ENCODE data around the gene PIP5K1B.

The PIP5K1B gene

DNA sequence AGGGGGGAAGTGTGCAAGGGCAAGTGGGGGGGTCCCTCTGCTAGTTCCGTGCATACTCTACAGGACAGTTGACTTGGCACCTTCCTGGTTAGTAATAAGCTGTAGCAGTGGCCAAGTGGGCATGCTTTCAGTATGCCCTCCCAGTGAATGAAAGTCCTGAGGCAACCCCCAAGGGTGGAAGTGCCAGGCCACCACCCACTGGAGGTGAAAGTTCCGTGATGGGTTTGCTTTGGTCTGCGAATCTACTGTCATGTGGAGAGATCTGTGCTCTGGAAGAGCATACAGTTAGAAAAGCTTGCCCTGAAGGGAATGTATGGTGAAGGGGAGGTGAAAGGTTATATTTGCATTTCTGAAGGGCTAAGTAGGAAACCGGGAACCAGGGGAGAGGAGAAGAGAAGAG, 340.8 kb downstream of the PIP5K1B start:
- WGBS, 2 donors (ENCODE audit: extremely low coverage in 2 of 2, insufficient read length in 2 of 2, insufficient replicate concordance in 1 of 2) = no CpG with 5 or more reads among the region's 4 CpGs
- Histone ChIP-seq H3K4me3 (ENCODE audit: low read length in 2 of 2) (no peak overlapping the region), H3K9me3 (replicated peaks in 1 of 2; ENCODE audit: control insufficient read depth in 2 of 2, insufficient read depth in 1 of 2, low read depth in 1 of 2, low read length in 2 of 2) (peaks cover 0 to under 1% of the 10 kb centered on the region in 2 donors), H2BK15ac (ENCODE audit: low read length) (no peak overlapping the region), H3K4me2 (ENCODE audit: insufficient read depth, low read length, poor library complexity, severe bottlenecking) (no peak overlapping the region), H4K91ac (ENCODE audit: low read depth, low read length, poor library complexity) (no peak overlapping the region), H3K18ac (ENCODE audit: low read length) (no peak overlapping the region), H2BK5ac (ENCODE audit: low read length) (no peak overlapping the region), H4K8ac (ENCODE audit: low read depth, low read length) (no peak overlapping the region), H2BK120ac (ENCODE audit: low read depth, low read length) (no peak overlapping the region), H3K27ac (replicated peaks; ENCODE audit: low read length) (no peak overlapping the region), H3K4me1 (ENCODE audit: control insufficient read depth in 2 of 2, insufficient read depth in 1 of 2, low read depth in 1 of 2, low read length in 2 of 2) (peaks cover 8 to 16% of the 10 kb centered on the region in 2 donors), H3K36me3 (replicated peaks in 1 of 2; ENCODE audit: control insufficient read depth in 2 of 2, insufficient read depth in 2 of 2, low read length in 2 of 2) (peaks cover 18 to 40% of the 10 kb centered on the region in 2 donors), H2BK12ac (ENCODE audit: low read length) (no peak overlapping the region), H2AK5ac (ENCODE audit: low read depth, low read length) (no peak overlapping the region), H2AFZ (ENCODE audit: low read length) (no peak overlapping the region), H3K9ac (ENCODE audit: low read depth, low read length, poor library complexity) (no peak overlapping the region), H3K27me3 (ENCODE audit: control insufficient read depth in 3 of 3, insufficient read depth in 3 of 3, low read depth in 1 of 3, low read length in 3 of 3) (no peaks in the 10 kb centered on the region), H3K14ac (ENCODE audit: low read length) (no peak overlapping the region), H3K23ac (ENCODE audit: low read depth, low read length, poor library complexity) (no peak overlapping the region), H3K4ac (ENCODE audit: low read length) (no peak overlapping the region), H3K79me1 (ENCODE audit: low read depth, low read length) (no peaks in the 10 kb centered on the region)
- no peak for DNase-seq (ENCODE audit: low spot score)

DNA sequence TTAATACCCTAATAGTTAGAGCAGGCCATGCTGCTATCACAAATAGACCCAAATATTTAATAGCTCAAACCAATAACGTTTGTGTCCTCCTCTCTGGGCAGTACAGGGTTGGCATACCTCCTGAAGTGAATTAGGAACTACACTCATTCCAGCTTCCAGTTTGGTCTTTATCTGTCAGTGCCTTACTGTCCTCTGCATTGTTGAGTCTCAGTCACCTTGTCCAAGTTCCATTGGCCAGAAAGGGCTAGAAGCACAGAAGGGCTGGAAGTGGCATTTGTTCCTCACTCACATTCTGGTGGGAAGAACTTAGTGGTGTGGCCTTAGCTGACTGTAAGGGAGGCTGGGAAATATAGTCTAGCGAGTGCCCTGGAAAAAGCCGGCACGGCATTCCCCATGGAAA, 341.7 kb downstream of the PIP5K1B start:
- no peak overlapping the region for H2BK120ac ChIP-seq (ENCODE audit: low read depth, low read length)
- no peak overlapping the region for H3K18ac ChIP-seq (ENCODE audit: low read length)
- H2BK12ac ChIP-seq (ENCODE audit: low read length) = no peak overlapping the region
- H2AK5ac ChIP-seq (ENCODE audit: low read depth, low read length) = no peak overlapping the region
- no peak overlapping the region for H3K23ac ChIP-seq (ENCODE audit: low read depth, low read length, poor library complexity)
- H3K9me3 ChIP-seq (replicated peaks in 1 of 2; ENCODE audit: control insufficient read depth in 2 of 2, insufficient read depth in 1 of 2, low read depth in 1 of 2, low read length in 2 of 2) = no peaks in the 10 kb centered on the region
- no CpG with 5 or more reads among the region's 4 CpGs for WGBS, 2 donors (ENCODE audit: extremely low coverage in 2 of 2, insufficient read length in 2 of 2, insufficient replicate concordance in 1 of 2)
- H3K4me1 ChIP-seq (ENCODE audit: control insufficient read depth in 2 of 2, insufficient read depth in 1 of 2, low read depth in 1 of 2, low read length in 2 of 2) = peaks cover 8 to 16% of the 10 kb centered on the region in 2 donors
- H2BK5ac ChIP-seq (ENCODE audit: low read length) = no peak overlapping the region
- H3K79me1 ChIP-seq (ENCODE audit: low read depth, low read length) = no peaks in the 10 kb centered on the region
- H2BK15ac ChIP-seq (ENCODE audit: low read length) = no peak overlapping the region
- H3K4me2 ChIP-seq (ENCODE audit: insufficient read depth, low read length, poor library complexity, severe bottlenecking) = no peak overlapping the region
- no peak overlapping the region for H4K8ac ChIP-seq (ENCODE audit: low read depth, low read length)
- H2AFZ ChIP-seq (ENCODE audit: low read length) = no peak overlapping the region
- no peak overlapping the region for H3K4me3 ChIP-seq (ENCODE audit: low read length in 2 of 2)
- H3K27ac ChIP-seq (replicated peaks; ENCODE audit: low read length) = no peak overlapping the region
- H3K27me3 ChIP-seq (ENCODE audit: control insufficient read depth in 3 of 3, insufficient read depth in 3 of 3, low read depth in 1 of 3, low read length in 3 of 3) = no peaks in the 10 kb centered on the region
- no peak overlapping the region for H3K14ac ChIP-seq (ENCODE audit: low read length)
- no peak overlapping the region for H4K91ac ChIP-seq (ENCODE audit: low read depth, low read length, poor library complexity)
- no peak for DNase-seq (ENCODE audit: low spot score)
- no peak overlapping the region for H3K4ac ChIP-seq (ENCODE audit: low read length)
- H3K36me3 ChIP-seq (replicated peaks in 1 of 2; ENCODE audit: control insufficient read depth in 2 of 2, insufficient read depth in 2 of 2, low read length in 2 of 2) = peaks cover 16 to 45% of the 10 kb centered on the region in 2 donors
- H3K9ac ChIP-seq (ENCODE audit: low read depth, low read length, poor library complexity) = no peak overlapping the region

DNA sequence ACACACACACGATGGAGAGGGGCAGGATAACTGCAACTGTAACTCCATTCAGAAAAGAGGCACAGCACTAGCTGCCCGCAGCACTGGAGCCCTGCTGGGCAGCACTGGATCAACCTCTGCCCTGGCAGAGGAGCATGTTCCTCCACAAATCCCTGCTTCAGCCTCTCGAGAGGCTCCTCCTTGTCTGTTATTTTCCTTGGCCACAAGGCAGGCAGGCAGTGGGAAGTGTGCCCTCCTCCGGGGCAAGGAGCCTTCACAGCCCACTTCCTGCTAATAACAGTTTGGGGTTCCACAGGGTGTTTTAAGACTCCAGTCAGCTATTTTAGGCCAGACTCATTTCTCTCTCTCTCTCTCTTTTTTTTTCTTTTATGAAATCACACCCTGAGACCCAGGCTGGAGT, 342.3 kb downstream of the PIP5K1B start:
- Histone ChIP-seq H4K91ac (ENCODE audit: low read depth, low read length, poor library complexity) (no peak overlapping the region), H3K36me3 (replicated peaks in 1 of 2; ENCODE audit: control insufficient read depth in 2 of 2, insufficient read depth in 2 of 2, low read length in 2 of 2) (peaks cover 16 to 45% of the 10 kb centered on the region in 2 donors), H2BK12ac (ENCODE audit: low read length) (no peak overlapping the region), H2BK5ac (ENCODE audit: low read length) (no peak overlapping the region), H3K9ac (ENCODE audit: low read depth, low read length, poor library complexity) (no peak overlapping the region), H3K4me1 (ENCODE audit: control insufficient read depth in 2 of 2, insufficient read depth in 1 of 2, low read depth in 1 of 2, low read length in 2 of 2) (peaks cover 8 to 16% of the 10 kb centered on the region in 2 donors), H3K14ac (ENCODE audit: low read length) (no peak overlapping the region), H3K23ac (ENCODE audit: low read depth, low read length, poor library complexity) (no peak overlapping the region), H3K18ac (ENCODE audit: low read length) (no peak overlapping the region), H3K27ac (replicated peaks; ENCODE audit: low read length) (no peak overlapping the region), H3K4me3 (ENCODE audit: low read length in 2 of 2) (no peak overlapping the region), H2AK5ac (ENCODE audit: low read depth, low read length) (no peak overlapping the region), H2BK120ac (ENCODE audit: low read depth, low read length) (no peak overlapping the region), H3K9me3 (replicated peaks in 1 of 2; ENCODE audit: control insufficient read depth in 2 of 2, insufficient read depth in 1 of 2, low read depth in 1 of 2, low read length in 2 of 2) (no peaks in the 10 kb centered on the region), H3K4me2 (ENCODE audit: insufficient read depth, low read length, poor library complexity, severe bottlenecking) (no peak overlapping the region), H2AFZ (ENCODE audit: low read length) (no peak overlapping the region), H3K4ac (ENCODE audit: low read length) (no peak overlapping the region), H2BK15ac (ENCODE audit: low read length) (no peak overlapping the region), H3K27me3 (ENCODE audit: control insufficient read depth in 3 of 3, insufficient read depth in 3 of 3, low read depth in 1 of 3, low read length in 3 of 3) (no peaks in the 10 kb centered on the region), H4K8ac (ENCODE audit: low read depth, low read length) (no peak overlapping the region), H3K79me1 (ENCODE audit: low read depth, low read length) (no peaks in the 10 kb centered on the region)
- DNase-seq (ENCODE audit: low spot score) = no peak
- WGBS, 2 donors (ENCODE audit: extremely low coverage in 2 of 2, insufficient read length in 2 of 2, insufficient replicate concordance in 1 of 2) = no CpG with 5 or more reads among the region's 4 CpGs

DNA sequence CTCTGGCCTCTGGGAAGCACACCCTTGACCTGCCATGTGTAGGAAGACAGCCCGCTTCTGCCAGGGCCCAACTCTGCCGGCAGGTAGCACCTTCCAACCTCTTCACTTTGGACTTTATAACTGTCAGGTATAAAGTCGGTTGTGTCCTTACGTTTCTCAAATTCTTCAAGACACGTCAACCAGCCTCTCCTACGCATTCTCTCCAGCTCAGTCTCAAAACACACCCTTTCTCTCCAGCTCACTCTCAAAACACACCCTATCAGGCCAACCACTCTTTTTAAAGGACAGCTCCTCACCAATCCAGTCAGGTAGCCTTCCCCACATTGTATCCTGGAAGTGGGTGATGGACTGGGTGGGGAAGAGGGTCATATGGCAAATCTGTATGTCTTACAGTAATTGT, 344.1 kb downstream of the PIP5K1B start:
- WGBS, 2 donors (ENCODE audit: extremely low coverage in 2 of 2, insufficient read length in 2 of 2, insufficient replicate concordance in 1 of 2) = no CpG with 5 or more reads among the region's 6 CpGs
- H4K8ac ChIP-seq (ENCODE audit: low read depth, low read length) = no peak overlapping the region

More for the DNA sequence above, 344.1 kb downstream of the PIP5K1B start:
- no peak overlapping the region for H3K4me3 ChIP-seq (ENCODE audit: low read length in 2 of 2)
- no peaks in the 10 kb centered on the region for H3K9me3 ChIP-seq (replicated peaks in 1 of 2; ENCODE audit: control insufficient read depth in 2 of 2, insufficient read depth in 1 of 2, low read depth in 1 of 2, low read length in 2 of 2)
- H3K14ac ChIP-seq (ENCODE audit: low read length) = no peak overlapping the region
- no peak for DNase-seq (ENCODE audit: low spot score)
- H3K27me3 ChIP-seq (ENCODE audit: control insufficient read depth in 3 of 3, insufficient read depth in 3 of 3, low read depth in 1 of 3, low read length in 3 of 3) = no peaks in the 10 kb centered on the region
- H2AFZ ChIP-seq (ENCODE audit: low read length) = no peak overlapping the region
- H4K91ac ChIP-seq (ENCODE audit: low read depth, low read length, poor library complexity) = no peak overlapping the region
- H2AK5ac ChIP-seq (ENCODE audit: low read depth, low read length) = no peak overlapping the region
- H2BK15ac ChIP-seq (ENCODE audit: low read length) = no peak overlapping the region
- H2BK5ac ChIP-seq (ENCODE audit: low read length) = no peak overlapping the region
- no peak overlapping the region for H3K9ac ChIP-seq (ENCODE audit: low read depth, low read length, poor library complexity)
- H2BK12ac ChIP-seq (ENCODE audit: low read length) = no peak overlapping the region
- H3K27ac ChIP-seq (replicated peaks; ENCODE audit: low read length) = no peak overlapping the region
- peaks cover 18 to 53% of the 10 kb centered on the region in 2 donors for H3K36me3 ChIP-seq (replicated peaks in 1 of 2; ENCODE audit: control insufficient read depth in 2 of 2, insufficient read depth in 2 of 2, low read length in 2 of 2)
- H2BK120ac ChIP-seq (ENCODE audit: low read depth, low read length) = no peak overlapping the region
- no peak overlapping the region for H3K23ac ChIP-seq (ENCODE audit: low read depth, low read length, poor library complexity)
- no peak overlapping the region for H3K4ac ChIP-seq (ENCODE audit: low read length)
- H3K4me2 ChIP-seq (ENCODE audit: insufficient read depth, low read length, poor library complexity, severe bottlenecking) = no peak overlapping the region
- H3K79me1 ChIP-seq (ENCODE audit: low read depth, low read length) = no peaks in the 10 kb centered on the region
- H3K18ac ChIP-seq (ENCODE audit: low read length) = no peak overlapping the region
- peaks cover 7 to 13% of the 10 kb centered on the region in 2 donors for H3K4me1 ChIP-seq (ENCODE audit: control insufficient read depth in 2 of 2, insufficient read depth in 1 of 2, low read depth in 1 of 2, low read length in 2 of 2)
